IPS-11a (cell line): ENCODE data around the gene PDP2.

ENCODE experiments used
- H3K4me3 ChIP-seq: one replicate; pipeline ENCODE4 v1.5.1; 2013; ENCODE audit warnings: low read depth, low read length, control low read depth

Gene PDP2

DNA sequence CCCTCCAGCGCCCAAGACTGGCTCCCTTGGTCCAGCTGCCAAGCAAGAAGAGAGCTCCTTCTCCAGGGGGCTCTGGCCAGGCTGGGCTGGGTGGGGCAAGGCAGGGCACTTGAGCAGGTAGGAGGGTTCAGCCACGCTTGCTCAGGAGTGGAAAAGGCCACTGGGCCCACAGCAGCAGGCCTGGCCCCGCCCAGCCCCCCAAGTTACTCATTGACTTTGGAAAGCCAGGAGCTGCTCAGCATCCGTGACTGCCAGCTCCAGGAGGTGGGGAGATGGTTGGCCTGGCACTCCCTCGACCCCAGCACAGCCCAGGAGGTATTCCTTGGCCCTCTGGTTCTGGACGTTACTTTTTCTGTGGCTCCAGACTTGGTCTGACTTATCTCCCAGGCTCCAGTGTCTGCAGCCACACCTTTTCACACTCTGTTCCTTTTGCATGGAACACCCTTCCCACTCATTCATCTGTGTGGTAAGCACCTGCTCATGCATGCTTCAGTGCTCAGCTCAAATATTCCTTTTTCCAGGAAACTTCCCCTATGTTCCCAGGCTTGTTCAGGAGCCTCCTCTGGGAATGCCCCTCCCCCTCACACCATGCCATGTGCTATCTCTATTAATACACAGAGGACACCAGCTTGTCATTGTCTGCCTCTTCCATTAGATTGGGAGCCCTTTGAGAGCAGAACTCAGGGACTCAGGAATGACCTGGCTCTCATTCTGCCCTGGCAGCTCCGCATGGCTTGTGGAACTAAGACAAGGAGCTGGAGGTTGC is 38.7 kb downstream of the PDP2 start, which contains the start of gene CDH16:
CDH16 (minus strand) TSS at position 83 of the 766 bp plus-strand sequence. CDS start 820 bp downstream, outside the sequence.
- no peak within 1 kb of the TSS for H3K4me3 ChIP-seq

DNA sequence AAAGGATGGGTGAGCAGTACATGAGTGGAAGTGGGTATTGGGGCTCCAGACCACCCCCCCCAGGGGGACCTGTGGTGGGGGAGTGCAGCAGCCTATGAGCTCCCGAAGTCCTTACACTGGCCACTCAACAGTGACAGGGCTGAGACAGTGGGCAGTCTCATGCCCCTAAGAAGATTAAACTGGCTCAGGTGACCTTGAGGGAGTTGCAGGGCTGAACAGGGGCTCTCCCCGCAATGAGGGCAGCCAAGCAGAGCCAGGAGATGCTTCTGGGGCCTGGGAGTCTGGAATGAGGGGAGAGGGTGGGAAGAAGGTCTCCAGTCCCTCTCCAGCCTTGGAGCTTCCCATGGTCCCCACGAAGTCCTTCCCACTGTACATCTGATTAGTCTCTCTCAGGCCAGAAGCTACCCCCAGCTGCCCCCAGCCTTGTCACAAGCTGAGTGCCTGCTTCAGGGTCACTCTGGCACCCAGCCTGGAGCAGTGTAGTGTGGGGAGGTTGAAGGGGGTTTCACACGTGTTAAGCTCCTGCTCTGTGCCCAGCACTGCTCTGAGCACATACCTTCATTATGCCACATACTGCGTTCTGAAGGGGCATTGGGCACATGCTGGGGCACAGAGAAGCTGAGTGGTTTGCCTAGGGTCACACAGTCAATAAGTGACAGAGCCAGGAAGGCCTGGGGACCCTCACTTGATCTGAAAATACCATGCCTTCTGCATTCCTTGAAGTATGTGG is 39.4 kb downstream of the PDP2 start:
- no peak overlapping the region for H3K4me3 ChIP-seq

DNA sequence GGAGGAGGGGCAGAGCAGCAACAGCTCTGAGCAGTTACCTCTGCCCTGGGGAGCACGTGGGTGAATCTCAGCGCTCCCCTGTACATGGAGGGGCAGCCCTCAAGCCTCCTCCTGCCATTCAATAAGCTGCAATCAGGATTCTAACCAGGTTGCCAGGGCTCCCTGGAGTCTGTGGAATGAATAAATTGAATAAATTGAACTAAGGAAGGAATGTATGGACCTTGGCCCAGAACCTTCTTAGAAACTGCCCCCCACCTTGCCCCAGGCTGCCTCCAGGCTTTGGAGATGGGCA is 39.9 kb downstream of the PDP2 start:
- no peak overlapping the region for H3K4me3 ChIP-seq

DNA sequence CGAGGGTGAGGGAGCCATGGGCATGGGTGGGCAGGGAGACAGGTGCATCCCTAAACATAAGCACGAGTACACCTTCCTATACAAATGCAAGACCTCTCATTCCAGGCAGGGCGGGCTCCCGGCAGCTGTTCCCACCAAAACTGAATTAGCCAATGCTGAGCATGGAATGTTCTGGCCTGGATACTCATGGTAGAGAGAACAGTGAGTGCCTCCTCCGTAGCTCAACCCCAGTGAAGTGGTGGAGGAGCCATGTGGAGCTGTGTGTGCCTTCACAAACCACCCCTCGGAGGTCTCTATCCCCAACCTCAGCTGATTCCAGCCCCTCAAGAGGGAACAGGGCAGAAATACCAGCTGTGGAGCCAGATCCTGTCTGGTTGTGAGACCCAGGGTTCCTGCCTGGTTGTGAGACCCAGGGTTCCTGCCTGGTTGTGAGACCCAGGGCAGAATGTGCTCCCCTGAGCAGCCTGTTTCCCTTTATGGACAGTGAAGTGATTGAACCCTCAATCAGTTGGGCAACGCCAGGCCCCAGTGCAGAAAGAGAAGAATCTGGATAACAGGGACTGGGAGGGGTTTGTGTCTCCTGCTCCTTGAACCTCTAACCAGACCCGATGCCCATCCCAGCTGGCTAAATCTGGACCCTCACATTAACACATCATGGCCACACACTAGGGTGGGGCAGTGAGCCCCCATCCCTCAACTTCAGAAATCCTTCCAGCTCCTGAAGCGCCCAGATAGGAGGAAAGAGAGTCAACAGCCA is 40.8 kb downstream of the PDP2 start:
- no peak overlapping the region for H3K4me3 ChIP-seq

DNA sequence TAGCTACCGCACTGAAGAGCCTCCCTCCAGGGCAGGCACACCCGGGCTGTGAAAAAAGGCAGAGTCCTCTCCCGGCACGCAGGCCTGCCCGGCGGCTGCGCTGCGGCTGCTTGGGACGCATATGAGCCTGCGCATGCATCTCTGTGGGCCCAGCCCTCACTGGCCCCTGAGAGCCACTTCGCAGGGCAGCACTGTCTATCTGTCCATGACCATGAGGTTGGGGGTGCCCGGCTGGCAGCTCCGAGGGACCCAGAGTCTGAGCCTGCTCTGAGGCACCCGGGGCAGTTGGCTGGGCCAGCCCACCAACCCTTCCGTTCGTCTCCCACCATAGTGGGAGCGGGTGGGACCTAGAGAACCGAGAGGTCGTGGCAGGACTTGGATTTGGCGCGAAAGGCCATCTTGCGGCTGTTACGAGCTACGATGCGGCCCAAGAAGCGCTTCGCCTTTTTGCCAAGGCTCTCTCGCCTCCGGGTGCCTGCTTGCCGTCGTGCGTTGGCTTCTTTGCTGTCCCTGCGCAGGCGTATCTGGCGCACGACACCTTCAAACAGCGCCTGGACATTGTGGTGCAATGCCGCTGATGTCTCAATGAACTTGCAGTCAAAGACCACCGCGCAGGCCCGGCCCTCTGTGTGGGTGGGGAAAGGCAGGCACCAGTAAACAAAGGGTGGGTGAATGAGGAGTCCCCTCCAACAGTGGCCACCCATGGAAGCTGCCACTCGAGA is 41.6 kb downstream of the PDP2 start:
- H3K4me3 ChIP-seq, result no peak overlapping the region

DNA sequence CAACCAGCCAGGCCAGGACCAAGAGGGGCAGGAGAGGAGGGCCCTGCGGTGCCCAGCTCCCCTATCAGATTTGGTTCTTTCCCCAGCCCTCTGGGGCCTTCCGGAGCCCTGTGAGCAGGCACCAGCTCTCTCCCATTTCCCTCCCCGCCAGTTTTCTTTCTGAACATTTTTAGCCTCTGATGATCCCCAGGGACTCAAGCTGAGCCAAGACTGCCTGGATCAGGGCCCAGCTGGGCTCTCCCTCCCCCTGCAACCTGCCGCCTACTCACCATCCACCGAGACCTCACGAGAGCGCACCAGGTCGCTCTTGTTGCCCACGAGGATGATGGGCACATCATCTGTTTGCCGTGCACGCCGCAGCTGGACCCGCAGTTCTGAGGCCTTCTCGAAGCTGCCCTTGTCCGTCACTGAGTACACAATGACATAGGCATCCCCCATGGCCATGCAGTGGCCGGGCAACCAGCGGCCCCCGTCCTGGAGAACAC is 43.0 kb downstream of the PDP2 start:
- H3K4me3 ChIP-seq, result no peak overlapping the region

DNA sequence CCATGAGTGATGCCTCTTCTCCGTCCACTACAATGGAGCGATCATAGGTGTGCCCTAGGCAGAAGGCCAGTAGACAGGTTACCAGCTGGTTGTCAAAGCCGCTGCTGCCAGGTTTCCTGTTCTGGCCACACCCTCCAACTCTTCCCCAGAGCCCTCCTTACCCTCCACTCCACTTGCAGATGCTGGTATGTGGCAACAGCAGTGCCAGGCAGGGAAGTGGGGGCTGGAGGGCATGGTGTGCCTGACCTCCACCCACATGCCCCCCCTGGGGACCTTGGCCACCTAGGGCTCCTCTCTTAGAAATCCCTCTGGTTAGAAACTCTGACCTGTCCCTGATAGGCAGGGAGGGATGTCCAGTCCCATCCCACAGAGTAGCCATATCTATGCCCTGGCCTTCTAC is 43.6 kb downstream of the PDP2 start:
- no peak overlapping the region for H3K4me3 ChIP-seq

DNA sequence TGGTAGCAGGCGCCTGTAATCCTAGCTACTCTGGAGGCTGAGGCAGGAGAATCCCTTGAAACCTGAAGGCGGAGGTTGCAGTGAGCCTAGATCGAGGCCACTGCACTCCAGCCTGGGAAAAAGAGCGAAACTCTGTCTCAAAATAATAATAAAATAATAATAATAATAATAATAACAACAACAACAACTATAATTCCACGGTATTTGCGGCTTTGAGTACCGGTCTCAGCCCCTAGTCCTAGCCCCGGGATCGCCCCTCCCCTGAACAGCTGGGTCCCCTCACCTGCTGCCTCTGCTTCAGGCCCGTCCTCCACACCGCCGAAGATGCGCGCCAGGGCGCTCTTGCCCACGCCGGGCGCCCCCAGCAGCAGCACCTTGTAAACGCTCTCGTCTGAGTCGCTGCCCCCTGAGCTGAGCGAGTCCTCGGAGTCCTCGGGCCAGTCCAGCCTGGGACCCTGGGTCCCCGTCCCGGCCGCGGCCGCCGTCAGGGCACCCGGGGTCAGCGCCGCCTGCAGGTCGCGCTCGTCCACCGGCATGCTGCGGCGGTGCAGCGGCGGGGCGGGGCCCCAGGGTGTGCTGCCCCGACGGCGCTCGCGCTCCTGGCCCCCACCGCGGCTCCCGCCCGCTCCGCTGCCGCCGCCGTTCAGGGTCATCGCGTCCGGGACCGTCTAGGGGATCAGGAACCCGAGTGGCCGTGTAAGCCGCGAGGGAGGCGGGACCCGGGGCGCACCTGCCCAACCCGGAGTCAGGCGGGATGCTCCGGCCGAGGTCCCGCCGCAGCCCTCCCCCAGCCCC is 44.4 kb downstream of the PDP2 start:
- peak overlapping the region; percentile 33 for H3K4me3 ChIP-seq

DNA sequence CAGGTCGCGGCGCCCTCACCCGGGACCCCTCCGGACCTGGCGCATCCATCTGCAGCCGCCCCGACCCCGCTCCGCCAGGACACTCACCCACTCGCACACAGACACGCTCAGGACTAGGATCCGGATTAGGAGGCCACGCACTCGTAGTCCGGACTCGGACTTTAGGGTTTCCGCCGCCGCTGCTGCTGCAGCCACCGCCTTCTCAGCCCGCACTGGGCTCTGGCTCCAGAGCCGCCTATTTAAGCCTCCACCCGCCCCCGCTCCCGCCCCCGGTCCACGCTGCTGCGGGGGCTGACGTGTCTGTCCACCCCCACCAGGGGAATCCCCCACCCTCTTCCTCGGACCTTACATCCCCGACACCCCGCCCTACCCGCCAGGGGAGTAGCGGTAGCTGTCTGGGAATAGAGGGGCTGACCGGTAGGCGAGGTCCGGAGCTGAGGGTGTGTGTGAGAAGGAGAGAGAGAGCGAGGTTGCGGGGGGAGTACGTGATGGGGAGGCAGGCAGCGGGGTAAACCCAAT is 45.1 kb downstream of the PDP2 start, which contains the start of gene RRAD:
RRAD (minus strand) TSS at position 214 of the 519 bp plus-strand sequence. CDS start 356 bp downstream, outside the sequence.
- peak within 1 kb of the TSS; percentile 33 for H3K4me3 ChIP-seq

DNA sequence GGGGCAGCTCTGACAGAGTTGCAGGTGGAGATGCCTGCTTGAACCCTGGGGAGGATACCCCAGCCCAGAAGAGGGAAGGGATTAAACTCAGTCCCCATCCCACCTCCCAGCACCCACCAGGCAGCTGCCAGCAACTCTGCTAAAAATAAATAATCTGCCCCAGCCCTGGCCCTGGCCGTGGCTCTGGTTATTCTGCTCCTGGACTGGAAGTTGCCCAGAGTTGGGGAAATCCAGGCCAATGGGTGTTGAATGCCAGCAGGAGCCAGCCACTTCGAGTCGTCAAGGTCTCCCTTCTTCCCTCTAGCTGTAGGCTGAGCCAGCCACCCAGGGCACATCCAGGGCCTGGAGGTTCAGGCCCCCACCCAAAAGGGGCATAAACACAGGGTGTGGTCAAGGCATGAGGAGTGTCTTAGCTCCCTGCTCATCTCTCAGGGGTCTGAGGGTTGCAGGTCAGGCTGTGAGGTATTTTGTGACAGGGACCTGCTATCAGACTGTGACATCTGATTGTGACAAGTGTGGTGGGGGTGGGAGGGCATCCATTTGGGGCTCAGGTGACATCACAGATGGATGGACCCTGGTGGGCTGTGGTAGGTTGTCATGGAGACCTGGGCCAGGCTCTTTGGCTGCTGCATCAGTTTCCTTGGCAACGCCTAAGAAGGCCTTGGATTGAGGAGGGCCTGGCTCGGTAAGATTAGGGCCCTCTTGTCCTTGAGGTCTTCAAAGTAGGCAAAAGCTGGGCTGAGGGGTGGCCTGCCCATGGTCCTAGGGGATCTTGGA is 46.0 kb downstream of the PDP2 start:
- no peak overlapping the region for H3K4me3 ChIP-seq

DNA sequence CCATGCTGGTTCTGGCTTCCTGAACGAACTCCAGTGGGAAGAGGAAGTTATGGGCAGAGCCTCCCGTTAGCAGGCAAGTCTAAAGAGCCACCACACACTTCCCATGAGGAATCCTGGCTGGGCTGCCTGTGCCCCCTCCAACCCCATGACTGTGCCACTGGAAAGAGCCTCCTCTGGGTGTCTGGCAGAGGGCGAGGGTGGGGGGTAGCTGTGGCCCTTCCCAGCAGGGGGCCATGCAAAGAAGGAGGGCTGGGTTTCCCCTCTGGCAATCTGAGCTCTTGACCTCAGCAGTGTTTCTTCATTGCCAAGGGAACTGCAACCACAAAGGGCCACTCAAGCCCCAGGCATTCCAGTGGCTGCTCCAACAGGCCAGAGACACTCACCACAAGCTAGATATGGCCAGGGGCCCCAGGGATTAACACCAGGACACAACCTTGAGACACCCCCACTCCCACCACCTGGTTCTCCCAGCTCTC is 46.7 kb downstream of the PDP2 start:
- no peak overlapping the region for H3K4me3 ChIP-seq

DNA sequence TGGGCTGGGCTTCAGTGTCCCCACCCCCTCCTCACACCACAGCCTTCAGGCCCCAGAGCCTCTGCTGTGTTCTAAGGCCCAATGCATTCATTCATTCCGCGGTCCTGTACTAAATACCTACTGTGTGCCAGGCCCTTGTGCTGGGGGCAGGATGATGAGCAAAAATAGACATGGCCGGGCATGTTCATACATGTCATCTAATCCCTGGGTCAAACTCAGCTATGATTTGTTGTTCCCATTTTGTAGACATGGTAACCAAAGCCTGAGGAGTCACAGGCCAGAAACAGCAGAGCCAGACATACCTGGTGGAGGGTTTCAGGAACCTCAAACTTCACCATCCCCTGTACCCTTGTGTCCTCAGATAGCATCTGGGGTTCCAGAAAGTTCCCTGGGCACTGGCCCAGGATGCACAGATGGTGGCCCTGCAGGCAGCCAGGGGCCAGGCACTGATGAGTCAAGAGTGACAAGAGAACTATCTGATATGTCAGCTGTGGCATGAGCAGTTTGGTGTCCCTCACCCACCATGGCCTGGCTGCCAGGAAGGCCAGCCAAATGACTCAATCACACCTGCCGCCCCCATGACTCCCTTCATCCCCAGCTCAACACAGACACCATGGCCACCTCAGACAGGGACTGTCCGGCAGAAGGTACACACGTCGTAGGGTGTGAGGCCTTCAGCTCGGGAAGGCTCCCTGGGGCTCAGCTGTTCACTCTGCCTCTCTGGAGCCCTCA is 47.8 kb downstream of the PDP2 start:
- no peak overlapping the region for H3K4me3 ChIP-seq

DNA sequence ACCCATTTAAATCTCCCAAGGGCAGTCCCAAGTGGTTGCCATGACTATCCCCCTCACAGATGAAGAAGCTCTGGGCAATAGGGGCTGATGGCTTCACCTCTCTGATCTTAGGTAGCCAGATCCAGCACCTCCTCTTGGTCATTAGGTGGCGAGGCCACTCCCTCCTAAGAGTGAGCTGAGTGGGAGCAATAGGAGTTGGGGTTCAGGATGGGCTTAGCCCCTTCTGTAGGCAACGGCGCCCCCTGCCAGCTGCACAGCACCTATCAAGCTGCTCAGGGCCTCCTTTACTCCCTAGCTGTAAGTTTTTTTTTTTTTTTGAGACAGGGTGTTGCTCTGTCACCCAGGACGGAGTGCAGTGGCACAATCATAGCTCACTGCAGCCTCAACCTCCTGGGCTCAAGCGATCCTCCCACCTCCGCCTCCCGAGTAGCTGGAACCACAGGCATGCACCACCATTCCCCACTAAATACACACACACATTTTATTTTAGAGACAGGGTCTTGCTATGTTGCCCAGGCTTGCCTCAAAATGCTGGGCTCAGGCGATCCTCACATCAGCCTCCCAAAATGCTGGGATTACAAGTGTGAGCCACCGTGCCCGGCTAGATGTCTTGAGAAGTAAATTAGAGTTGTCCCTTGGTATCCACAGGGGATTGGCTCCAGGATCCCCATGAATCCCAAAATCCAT is 48.5 kb downstream of the PDP2 start:
- no peak overlapping the region for H3K4me3 ChIP-seq

DNA sequence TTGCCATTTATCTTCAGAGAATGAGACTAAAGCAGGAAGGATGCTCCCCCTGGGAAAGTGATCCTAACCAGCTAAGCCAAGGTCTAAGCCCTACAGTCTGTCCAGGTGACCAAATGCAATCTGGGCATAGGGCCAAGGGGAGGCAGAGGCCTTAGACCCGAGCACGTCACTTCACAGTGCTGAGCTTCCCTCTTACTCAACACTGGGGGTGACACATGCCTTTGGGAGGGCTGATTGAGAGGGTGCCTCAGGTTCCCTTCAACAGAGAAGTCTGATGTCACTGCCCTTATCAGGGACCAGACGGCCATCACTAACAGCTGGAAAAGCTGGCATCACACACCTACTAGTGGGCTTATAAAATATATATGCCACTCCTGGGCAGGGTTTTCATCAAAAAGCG is 49.9 kb downstream of the PDP2 start:
- no peak overlapping the region for H3K4me3 ChIP-seq

DNA sequence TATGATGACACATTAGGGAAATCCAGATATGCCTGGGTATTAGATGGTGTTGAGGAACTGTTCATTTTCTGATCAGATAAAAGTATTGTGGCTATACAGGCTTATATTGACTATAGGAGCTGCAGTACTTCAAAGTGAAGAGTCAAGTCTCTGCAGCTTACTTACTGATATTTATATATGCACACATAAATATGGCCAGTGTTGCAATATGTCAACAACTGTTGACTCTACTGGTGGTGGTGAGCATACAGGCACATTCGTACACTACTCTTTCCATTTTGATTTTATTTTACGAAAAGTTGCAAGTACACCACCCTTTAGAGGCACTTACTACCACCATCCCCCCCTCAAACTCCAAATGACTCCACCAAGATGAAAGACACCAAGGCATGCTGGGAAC is 51.4 kb downstream of the PDP2 start:
- no peak overlapping the region for H3K4me3 ChIP-seq

DNA sequence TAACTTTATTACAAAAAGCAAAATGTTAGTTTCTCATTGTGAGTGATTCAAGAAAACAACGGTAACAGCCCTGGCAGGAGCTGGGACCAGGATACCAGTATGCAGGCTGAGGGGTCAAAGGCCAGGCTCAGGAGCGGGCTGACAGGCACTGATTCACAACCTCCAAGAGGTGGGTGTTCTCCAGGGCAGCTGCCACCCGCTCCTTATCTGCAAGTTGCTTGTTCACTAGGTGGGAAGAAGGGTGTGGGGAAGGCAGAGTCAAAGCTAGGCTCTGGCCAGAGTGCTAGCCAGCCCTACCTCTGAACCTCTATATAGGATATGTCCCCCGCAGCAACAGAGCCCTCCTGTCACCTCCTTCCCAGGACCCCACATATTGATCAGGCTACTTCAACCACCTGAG is 51.8 kb downstream of the PDP2 start:
- H3K4me3 ChIP-seq, result no peak overlapping the region

DNA sequence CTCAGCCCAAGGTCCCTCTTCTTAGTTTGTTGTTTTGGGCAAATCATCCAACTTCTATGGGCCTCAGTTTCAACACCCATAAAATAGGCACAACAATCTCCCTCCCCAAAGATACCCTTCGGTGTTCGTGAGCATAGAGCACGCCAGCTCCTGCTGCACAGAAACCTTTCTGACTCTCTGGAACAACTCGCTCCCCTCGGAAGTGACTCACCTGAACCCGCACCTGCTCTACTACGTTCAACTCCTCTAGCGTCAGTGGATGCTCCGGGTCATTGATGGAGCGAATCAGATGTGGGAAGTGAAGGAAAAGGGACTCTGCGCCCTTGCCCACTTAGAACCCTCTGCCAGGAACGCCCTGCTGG is 53.4 kb downstream of the PDP2 start:
- peak overlapping the region; percentile 92 for H3K4me3 ChIP-seq
